Naive thymus-derived CD4-positive, alpha-beta T cell (primary cell): Measurements from ENCODE around the gene KCNIP4. TPM values are rescaled to one million over a fixed set of nuclear protein-coding genes. Genes with fewer than 3 reads are reported as not detected.

Experiments used
- ATAC-seq: fragments of 150-1000 bp; cut with Tn5 transposase; 2 replicates; pipeline ENCODE4 v1.10.0; 2021; ENCODE audit warnings: mild to moderate bottlenecking, moderate library complexity
- CTCF ChIA-PET: fragments of 350-600 bp; sonication (Branson Sonifier 250); formaldehyde crosslinking; loops from one replicate; lab custom pipeline; 2021; ENCODE audit warnings: antibody characterized with exemption; lab: Charles Lee
- POLR2A ChIA-PET: fragments of 350-600 bp; sonication (Branson Sonifier 250); formaldehyde crosslinking; loops from one replicate; lab custom pipeline; 2021; ENCODE audit warnings: antibody characterized with exemption, inconsistent platforms; lab: Charles Lee
- DNase-seq, 9 donors: peaks; one replicate each; pipeline versions ENCODE4 v3.0.0 to v3.0.0-alpha.2; 2020 to 2022; ENCODE audit warnings: mixed read lengths in 1 of 9
- H3K27ac ChIP-seq: one replicate; pipeline ENCODE4 v1.7.0; 2013; ENCODE audit warnings: mild to moderate bottlenecking, low read depth, low read length, moderate library complexity
- H3K27me3 ChIP-seq, 2 donors: one replicate each; pipeline ENCODE4 v1.7.0; 2013; ENCODE audit warnings: low read length in 2 of 2, mild to moderate bottlenecking in 2 of 2, moderate library complexity in 2 of 2; ENCODE audit not compliant: control insufficient read depth in 2 of 2, insufficient read depth in 2 of 2
- H3K36me3 ChIP-seq, 3 experiments: 1 replicate in 2 of 3; 2 replicates in 1 of 3; pipeline ENCODE4 v1.7.0; 2013; ENCODE audit warnings: low read length in 3 of 3, mild to moderate bottlenecking in 3 of 3, moderate library complexity in 1 of 3; ENCODE audit not compliant: insufficient read depth in 3 of 3, control insufficient read depth in 2 of 3
- H3K4me1 ChIP-seq, 2 donors: one replicate each; pipeline ENCODE4 v1.7.0; 2013; ENCODE audit warnings: low read length in 2 of 2, mild to moderate bottlenecking in 2 of 2, moderate library complexity in 1 of 2; ENCODE audit not compliant: control insufficient read depth in 2 of 2, insufficient read depth in 2 of 2
- H3K4me3 ChIP-seq: 2 replicates; pipeline ENCODE4 v1.7.0; 2013; ENCODE audit warnings: mild to moderate bottlenecking, low read length
- H3K9me3 ChIP-seq, 3 experiments: 1 replicate in 2 of 3; 2 replicates in 1 of 3; pipeline ENCODE4 v1.7.0; 2013; ENCODE audit warnings: low read length in 3 of 3; ENCODE audit not compliant: control insufficient read depth in 2 of 3
- H3K27ac Mint-ChIP-seq, 9 donors: one replicate each; pipeline ENCODE4 v1.8.0; 2020 to 2022; ENCODE audit warnings: mixed read lengths in 9 of 9, mild to moderate bottlenecking in 8 of 9, moderate library complexity in 5 of 9, inconsistent platforms in 2 of 9
- H3K27me3 Mint-ChIP-seq, 5 donors: one replicate each; pipeline ENCODE4 v1.8.0; 2021 to 2022; ENCODE audit warnings: mixed read lengths in 5 of 5, mild to moderate bottlenecking in 1 of 5
- H3K36me3 Mint-ChIP-seq, 5 donors: one replicate each; pipeline ENCODE4 v1.8.0; 2020 to 2022; ENCODE audit warnings: mixed read lengths in 5 of 5, mild to moderate bottlenecking in 3 of 5, inconsistent platforms in 1 of 5
- H3K4me1 Mint-ChIP-seq, 7 donors: one replicate each; pipeline ENCODE4 v1.8.0; 2020 to 2022; ENCODE audit warnings: mixed read lengths in 7 of 7, mild to moderate bottlenecking in 3 of 7, inconsistent platforms in 1 of 7
- H3K4me3 Mint-ChIP-seq, 10 donors: one replicate each; pipeline ENCODE4 v1.8.0; 2020 to 2022; ENCODE audit warnings: mild to moderate bottlenecking in 10 of 10, mixed read lengths in 10 of 10, moderate library complexity in 6 of 10, inconsistent platforms in 2 of 10
- H3K9me3 Mint-ChIP-seq, 11 donors: one replicate each; pipeline ENCODE4 v1.8.0; 2020 to 2022; ENCODE audit warnings: mixed read lengths in 11 of 11, mild to moderate bottlenecking in 4 of 11, inconsistent platforms in 1 of 11, moderate library complexity in 1 of 11
- intact Hi-C, 2 donors: fragments of 100-400 bp; cut with micrococcal nuclease; formaldehyde crosslinking; loops; one replicate each; pipeline ENCODE4 v1.15.1; 2023
- polyA plus RNA-seq, 2 donors: library from polyadenylated mRNA; unstranded; fragments of 300-500 nt; fragmentation: Illumina TruSeq; gene quantifications; one replicate each; pipeline ENCODE4 v1.2.3, GENCODE V29; 2021
- total RNA-seq, 6 experiments: library from RNA in 5 of 6; stranded (reverse) in 5 of 6; gene quantifications; 1 replicate in 5 of 6; 2 replicates in 1 of 6; pipeline ENCODE4 v1.2.3 and lab custom pipeline; 2021 to 2026

The KCNIP4 gene
- total and polyA plus RNA-seq, 7 experiments from 2014 or later: 0.29 TPM; not detected in 6

DNA sequence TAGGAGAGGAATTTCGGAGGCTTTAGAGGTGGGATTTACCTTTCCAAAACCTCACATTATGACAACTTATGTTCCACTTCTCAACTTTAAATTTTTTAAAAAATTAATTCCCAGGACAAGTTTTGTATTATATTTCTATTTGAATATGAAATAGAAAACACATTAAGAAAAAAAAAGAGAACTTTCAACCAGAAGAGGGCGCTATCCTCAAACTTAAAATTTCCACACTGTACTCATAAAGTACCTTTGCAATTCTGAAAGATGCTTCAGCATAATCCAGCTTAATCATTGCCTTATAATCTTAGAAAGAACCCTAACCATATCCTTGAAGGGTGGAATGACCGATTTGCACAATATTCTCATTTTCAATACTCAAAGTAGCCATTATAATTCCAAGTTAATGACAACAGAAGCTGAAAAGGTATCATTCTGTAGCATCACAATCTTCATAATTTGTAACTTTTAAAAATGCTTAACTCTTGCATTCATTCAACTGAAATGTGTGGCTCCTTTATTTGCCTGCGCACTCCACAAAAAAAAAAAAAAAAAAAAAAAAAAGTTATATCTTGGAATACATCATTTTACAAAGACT lies 158.0 kb downstream of the KCNIP4 start:
- Mint-ChIP-seq H3K36me3 (no peaks in the 10 kb centered on the region), H3K27me3 (peaks cover 0 to 4% (median 0%) of the 10 kb centered on the region in 5 donors), H3K27ac (no peak overlapping the region), H3K9me3 (peaks cover 0 to 2% (median 0%) of the 10 kb centered on the region in 11 donors), H3K4me1 (peaks cover 0 to 2% (median 0%) of the 10 kb centered on the region in 7 donors), H3K4me3 (no peak overlapping the region)
- no peaks in the 10 kb centered on the region for H3K4me1 ChIP-seq
- DNase-seq: peak in 3 of 9 donors; percentile 5 to 13 (median 13)
- no peaks in the 10 kb centered on the region for H3K9me3 ChIP-seq
- no peaks in the 10 kb centered on the region for H3K27me3 ChIP-seq
- ATAC-seq: no peak
- intact Hi-C loops: loop anchor here in 1 of 2 donors (1.0 kb wide), 1 partner anchor 817 kb away; no protein-coding TSS in a partner anchor
- no peak overlapping the region for H3K4me3 ChIP-seq
- ChIA-PET CTCF (interaction anchor here (1.9 kb wide), 1 partner anchor 598 kb away, joined by 16 read pairs; no protein-coding TSS in a partner anchor), POLR2A (no interaction called here)
- no peak overlapping the region for H3K27ac ChIP-seq
- H3K36me3 ChIP-seq: no peaks in the 10 kb centered on the region

DNA sequence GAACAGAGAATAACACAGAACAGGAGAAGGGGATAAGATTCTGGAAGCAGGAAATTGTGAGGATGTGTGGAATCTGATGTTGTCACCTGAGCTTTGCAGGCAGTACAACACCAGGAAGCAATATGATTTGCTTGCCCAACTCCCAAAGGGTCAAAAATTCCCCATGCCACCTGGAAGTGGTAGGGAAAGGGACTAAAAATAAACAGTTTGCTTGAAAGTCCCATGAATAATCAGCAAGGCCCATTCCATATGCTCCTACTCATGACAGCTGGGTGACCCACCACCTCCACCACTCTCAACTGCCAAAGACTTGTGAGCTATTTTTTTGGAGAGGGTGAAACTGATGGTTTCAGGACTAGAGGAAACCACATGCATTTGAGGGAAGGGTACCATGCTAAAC lies 168.4 kb downstream of the KCNIP4 start:
- intact Hi-C loops: no loop called here
- H3K36me3 ChIP-seq: no peaks in the 10 kb centered on the region
- H3K9me3 Mint-ChIP-seq: no peaks in the 10 kb centered on the region
- no peak for ATAC-seq
- no peak overlapping the region for H3K27ac Mint-ChIP-seq
- H3K27me3 ChIP-seq: no peaks in the 10 kb centered on the region
- H3K36me3 Mint-ChIP-seq: no peaks in the 10 kb centered on the region
- H3K27me3 Mint-ChIP-seq: peaks cover 2 to 21% (median 11%) of the 10 kb centered on the region in 5 donors
- no peaks in the 10 kb centered on the region for H3K4me1 ChIP-seq
- H3K27ac ChIP-seq: no peak overlapping the region
- no peak overlapping the region for H3K4me3 Mint-ChIP-seq
- POLR2A ChIA-PET: no interaction called here
- no peaks in the 10 kb centered on the region for H3K9me3 ChIP-seq
- CTCF ChIA-PET: interaction anchor here (0.5 kb wide), 1 partner anchor 609 kb away, joined by 3 read pairs; no protein-coding TSS in a partner anchor
- H3K4me1 Mint-ChIP-seq: no peaks in the 10 kb centered on the region
- H3K4me3 ChIP-seq: no peak overlapping the region
- DNase-seq: no peak

DNA sequence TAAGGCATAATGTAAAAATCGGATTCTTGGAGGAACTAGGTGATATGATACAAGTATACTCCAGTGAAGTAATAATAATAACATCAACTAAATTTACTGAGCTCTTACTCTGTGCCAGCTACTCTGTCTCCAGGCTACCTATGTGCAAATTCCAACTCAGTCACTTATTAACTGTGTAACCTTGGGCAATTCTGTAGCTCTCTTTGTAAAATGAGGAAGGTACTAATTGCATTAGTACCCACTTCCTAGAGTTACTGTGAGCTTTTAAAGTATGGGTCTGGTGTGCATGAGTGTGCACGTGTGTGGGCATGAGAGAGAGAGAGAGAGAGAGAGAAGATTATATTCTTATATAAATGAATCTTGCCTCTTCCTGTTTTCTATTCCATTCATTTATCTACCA lies 169.9 kb downstream of the KCNIP4 start:
- H3K27ac ChIP-seq: no peak overlapping the region
- H3K4me3 ChIP-seq: no peak overlapping the region
- ChIA-PET POLR2A (no interaction called here), CTCF (no interaction called here)
- ATAC-seq (no peak), DNase-seq (no peak)
- H3K27me3 Mint-ChIP-seq: peaks cover 2 to 27% (median 18%) of the 10 kb centered on the region in 5 donors
- no peaks in the 10 kb centered on the region for H3K36me3 ChIP-seq
- intact Hi-C loops: no loop called here
- H3K4me1 ChIP-seq: no peaks in the 10 kb centered on the region
- H3K27ac Mint-ChIP-seq: no peak overlapping the region
- H3K27me3 ChIP-seq: no peaks in the 10 kb centered on the region
- no peaks in the 10 kb centered on the region for H3K9me3 ChIP-seq
- H3K9me3 Mint-ChIP-seq: no peaks in the 10 kb centered on the region
- H3K36me3 Mint-ChIP-seq: no peaks in the 10 kb centered on the region
- no peak overlapping the region for H3K4me3 Mint-ChIP-seq
- no peaks in the 10 kb centered on the region for H3K4me1 Mint-ChIP-seq

DNA sequence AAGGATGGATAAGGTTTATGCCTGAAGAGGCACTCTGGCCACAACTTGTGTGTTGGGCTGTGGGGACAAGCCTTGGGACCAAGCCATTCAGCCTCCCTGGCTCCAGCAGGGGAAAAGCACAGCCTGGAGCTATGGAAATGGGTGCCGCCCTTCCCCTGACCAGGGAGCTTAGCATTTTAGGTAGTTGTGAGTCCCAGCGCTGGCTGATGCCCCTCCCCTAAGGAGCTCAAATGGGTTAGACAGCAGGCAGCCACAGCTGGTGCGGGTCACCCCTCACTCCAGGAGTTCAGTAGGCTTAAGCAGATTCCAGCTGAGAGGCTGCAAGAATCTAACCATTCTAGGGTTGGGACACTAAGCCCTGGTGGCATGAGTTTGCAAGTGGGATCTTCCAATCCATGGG lies 172.9 kb downstream of the KCNIP4 start:
- no peaks in the 10 kb centered on the region for H3K4me1 ChIP-seq
- Mint-ChIP-seq H3K4me3 (no peak overlapping the region), H3K36me3 (no peaks in the 10 kb centered on the region), H3K27me3 (peaks cover 0 to 34% (median 18%) of the 10 kb centered on the region in 5 donors), H3K27ac (no peak overlapping the region), H3K9me3 (peaks cover 0 to 2% (median 0%) of the 10 kb centered on the region in 11 donors), H3K4me1 (no peaks in the 10 kb centered on the region)
- POLR2A ChIA-PET: no interaction called here
- CTCF ChIA-PET: no interaction called here
- no peak overlapping the region for H3K4me3 ChIP-seq
- intact Hi-C loops: no loop called here
- no peak overlapping the region for H3K27ac ChIP-seq
- no peak for DNase-seq
- ATAC-seq: no peak
- no peaks in the 10 kb centered on the region for H3K9me3 ChIP-seq
- H3K27me3 ChIP-seq: no peaks in the 10 kb centered on the region
- H3K36me3 ChIP-seq: no peaks in the 10 kb centered on the region

DNA sequence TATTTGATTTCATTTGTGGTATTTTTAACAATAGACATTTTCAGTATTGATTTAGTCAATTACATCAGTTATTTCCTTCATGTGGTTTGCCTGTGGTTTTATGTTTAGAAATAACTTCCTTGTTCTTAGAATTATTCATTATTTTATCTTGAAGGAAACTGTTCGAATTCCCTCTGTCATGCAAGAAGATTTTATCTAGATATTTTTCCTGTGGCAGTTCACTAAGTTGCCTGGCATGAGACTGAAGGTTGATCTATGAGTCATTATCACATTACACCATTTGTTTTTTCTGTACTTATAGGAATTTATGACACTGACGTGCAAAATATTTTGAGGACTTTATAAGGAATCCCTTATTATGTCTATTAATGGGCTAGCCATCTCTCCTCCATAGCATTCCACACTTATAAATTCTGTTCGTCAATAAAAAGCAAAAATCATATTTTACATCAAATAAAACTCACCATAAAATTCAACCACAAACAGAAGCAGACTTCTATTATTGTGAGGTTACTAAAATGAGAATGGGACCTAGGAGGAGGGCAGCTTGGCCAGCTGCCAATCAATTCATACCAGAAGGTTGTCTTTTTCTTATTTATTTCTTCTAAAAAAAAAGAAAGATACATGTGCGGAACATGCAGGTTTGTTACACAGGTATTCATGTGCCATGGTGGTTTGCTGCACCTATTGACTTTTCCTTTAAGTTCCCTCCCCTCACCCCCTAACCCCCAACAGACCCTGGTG lies 179.0 kb downstream of the KCNIP4 start:
- no peak overlapping the region for H3K27ac ChIP-seq
- peaks cover 0 to 36% (median 11%) of the 10 kb centered on the region in 5 donors for H3K27me3 Mint-ChIP-seq
- ChIA-PET POLR2A (no interaction called here), CTCF (no interaction called here)
- H3K9me3 Mint-ChIP-seq: peaks cover 0 to 2% (median 0%) of the 10 kb centered on the region in 11 donors
- ATAC-seq (no peak), DNase-seq (no peak)
- H3K4me3 Mint-ChIP-seq: no peak overlapping the region
- H3K4me1 Mint-ChIP-seq: peaks cover 0 to 3% (median 0%) of the 10 kb centered on the region in 7 donors
- no peaks in the 10 kb centered on the region for H3K9me3 ChIP-seq
- H3K4me3 ChIP-seq: no peak overlapping the region
- H3K36me3 Mint-ChIP-seq: no peaks in the 10 kb centered on the region
- no peaks in the 10 kb centered on the region for H3K27me3 ChIP-seq
- H3K36me3 ChIP-seq: no peaks in the 10 kb centered on the region
- no peaks in the 10 kb centered on the region for H3K4me1 ChIP-seq
- H3K27ac Mint-ChIP-seq: no peak overlapping the region
- intact Hi-C loops: loop anchor here (10.0 kb wide), 2 partner anchors 1065 to 1085 kb away; partner anchors contain the start of gene PACRGL (in 1 of the 2)

DNA sequence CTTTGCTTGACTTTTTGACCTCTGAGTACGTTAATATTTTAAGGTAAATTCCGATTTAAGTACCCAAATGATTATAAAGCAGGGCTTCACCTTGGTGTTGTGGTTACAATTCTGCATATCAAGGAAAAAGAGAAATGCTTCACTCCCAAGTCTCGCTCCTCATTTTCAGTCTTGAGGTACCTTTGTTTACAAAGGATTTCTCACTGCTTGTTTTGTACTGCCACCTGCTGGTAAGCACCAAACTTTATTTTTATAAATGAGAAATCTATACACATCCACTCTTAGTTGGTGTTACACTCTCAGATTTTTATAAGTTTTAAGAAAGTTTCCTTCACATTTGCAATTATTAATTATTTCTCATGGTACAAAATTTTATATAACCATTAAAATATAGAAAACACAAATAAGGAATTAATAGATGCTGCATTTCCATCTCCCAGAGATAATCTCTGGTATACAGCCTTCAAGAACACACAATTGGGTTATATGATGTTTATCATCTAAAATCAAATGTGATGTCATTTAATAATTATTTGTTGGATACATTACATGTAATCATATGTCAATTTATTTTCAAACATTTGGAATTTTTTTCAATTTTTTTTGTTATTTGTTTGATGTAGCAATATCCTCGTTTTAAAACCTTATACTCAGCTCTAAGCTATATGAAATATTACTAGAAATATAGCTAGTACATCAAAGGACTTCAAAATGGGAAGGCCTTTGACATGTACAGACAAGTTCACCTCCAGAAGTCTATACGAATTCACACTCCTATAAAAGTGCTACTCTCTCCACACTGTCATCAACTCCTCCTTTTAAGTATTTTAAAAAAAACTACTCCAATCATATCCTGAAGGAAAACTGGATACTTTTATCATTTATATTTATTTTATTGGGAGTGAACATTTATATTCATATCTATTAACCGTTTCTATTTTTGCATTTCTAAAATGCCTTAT lies 179.9 kb downstream of the KCNIP4 start:
- Mint-ChIP-seq H3K27ac (no peak overlapping the region), H3K27me3 (peaks cover 0 to 29% (median 7%) of the 10 kb centered on the region in 5 donors), H3K4me1 (peaks cover 0 to 3% (median 0%) of the 10 kb centered on the region in 7 donors), H3K9me3 (peaks cover 0 to 2% (median 0%) of the 10 kb centered on the region in 11 donors), H3K4me3 (no peak overlapping the region), H3K36me3 (no peaks in the 10 kb centered on the region)
- no peak for ATAC-seq
- POLR2A ChIA-PET: no interaction called here
- Histone ChIP-seq H3K27me3 (no peaks in the 10 kb centered on the region), H3K9me3 (no peaks in the 10 kb centered on the region), H3K36me3 (no peaks in the 10 kb centered on the region), H3K27ac (no peak overlapping the region), H3K4me3 (no peak overlapping the region), H3K4me1 (no peaks in the 10 kb centered on the region)
- CTCF ChIA-PET: no interaction called here
- intact Hi-C loops: loop anchor here (1.0 to 10.0 kb wide), 4 partner anchors 995 to 1346 kb away; partner anchors contain the start of gene PACRGL (in 1 of the 2)
- DNase-seq: peak in 4 of 9 donors; percentile 4 to 19 (median 8)
